ENCODE measurements around the gene SLC35F1.

SLC35F1 gene

DNA sequence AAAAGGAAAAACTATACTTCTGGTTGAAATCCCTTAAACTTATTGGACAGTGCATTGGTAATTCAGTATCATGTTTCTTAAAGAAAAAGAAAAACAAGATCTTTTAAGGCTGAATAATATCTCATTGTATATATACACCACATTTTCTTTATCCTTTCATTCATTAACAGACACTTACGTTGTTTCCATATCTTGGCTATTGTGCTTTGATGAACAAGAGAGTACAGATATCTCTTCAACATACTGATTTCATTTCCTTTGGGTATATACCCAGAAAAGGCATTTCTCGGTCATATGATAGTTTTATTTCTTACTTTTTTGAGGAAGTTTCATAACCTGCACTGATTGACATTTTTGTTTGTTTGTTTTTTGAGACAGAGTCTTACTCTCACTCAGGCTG lies 281.5 kb downstream of the SLC35F1 start:
- DNase-seq (ENCODE audit: low read depth, low spot score) = no peak

DNA sequence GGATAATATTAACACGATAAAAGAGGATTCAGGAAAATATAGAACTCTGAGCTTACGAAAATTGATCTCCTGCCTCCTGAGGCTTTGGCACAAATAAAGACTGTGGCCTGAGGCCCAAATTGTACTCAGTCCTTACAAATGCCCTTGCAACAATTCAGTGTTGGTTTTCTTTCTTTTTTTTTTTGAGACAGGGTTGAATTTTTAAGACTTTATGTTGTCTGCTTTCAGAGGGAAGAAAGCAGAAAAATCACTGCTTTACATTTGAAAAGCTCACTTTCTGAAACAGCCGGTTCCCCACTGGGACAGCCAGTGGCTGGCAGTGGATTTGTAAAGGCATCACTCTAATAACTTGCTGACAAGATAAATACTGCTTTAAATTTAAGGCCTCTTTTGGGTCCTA lies 290.5 kb downstream of the SLC35F1 start:
- no peak for DNase-seq (ENCODE audit: low read depth, low spot score)

DNA sequence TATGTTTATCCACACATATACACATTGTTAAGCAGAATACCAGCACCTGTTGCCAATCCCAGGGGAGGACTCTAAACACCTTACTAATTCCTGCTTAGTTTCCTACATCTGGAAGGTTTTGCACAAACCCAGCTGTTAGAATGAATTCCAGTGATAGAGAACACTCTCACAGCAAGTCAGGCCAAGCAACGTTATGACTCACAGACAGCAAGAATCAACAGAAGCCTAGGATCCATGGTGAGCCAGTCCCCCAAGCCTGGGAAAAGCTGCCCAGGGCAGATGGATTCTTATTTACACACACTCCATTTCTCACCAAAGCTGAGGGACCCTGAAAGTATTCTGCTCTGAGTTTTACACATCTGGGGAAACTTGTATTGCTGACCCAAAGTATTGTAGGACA lies 291.7 kb downstream of the SLC35F1 start:
- peak; percentile 58 for DNase-seq (ENCODE audit: low read depth, low spot score)

DNA sequence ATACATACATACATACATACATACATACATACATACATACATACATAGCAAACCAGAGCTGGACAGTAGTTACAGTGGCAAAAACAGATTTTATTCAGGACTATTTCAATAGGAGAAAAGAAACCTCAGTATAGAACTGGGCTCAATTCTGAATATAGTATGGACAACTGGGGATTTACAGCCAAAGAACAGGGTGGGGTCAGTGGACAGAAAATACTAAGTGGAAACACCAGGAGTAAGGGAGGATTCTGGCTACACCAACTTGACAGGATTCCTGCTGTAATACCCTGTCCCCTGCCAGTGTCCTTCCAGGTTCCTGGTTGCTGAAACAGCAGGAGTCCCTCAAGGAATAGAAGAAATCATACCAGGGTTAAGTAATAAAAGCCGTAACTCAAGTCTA lies 293.1 kb downstream of the SLC35F1 start:
- DNase-seq (ENCODE audit: low read depth, low spot score) = no peak

DNA sequence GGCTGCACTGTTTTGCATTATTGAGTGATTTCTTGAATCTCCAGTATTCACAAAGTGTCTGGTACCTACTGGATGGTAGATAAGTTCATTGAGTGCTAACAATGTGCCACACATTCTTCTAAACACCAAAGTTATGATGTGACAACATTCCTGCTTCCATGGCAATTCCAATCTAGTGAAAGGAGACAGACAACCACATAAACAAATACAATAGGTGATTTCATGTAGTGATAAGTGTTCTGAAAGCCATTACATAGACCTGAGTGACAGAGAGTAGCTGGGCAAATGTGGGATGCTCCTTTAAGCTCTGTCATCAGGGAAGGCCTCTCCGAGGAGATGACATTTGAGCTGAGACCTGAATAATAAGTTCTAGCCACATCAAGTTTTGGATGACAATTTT lies 295.5 kb downstream of the SLC35F1 start:
- DNase-seq (ENCODE audit: low read depth, low spot score) = no peak

DNA sequence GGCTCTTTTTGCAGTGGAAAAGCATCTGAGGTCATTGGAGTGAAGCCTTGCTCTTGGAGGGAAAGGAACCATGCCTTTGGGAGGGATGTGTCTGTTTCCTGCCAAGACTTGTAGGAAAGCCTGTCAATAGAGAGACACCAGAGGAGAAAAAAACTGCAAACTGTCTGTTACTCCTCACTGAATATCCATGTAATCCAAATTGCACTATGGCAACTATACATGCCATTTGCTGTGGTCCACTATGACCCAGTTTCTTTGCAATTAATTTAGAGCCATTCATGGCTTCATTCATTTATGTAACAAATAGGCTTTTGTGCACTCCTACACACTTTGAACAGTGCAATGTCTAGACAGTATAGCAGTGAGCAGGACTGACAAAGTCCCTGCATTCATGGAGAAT lies 296.5 kb downstream of the SLC35F1 start:
- DNase-seq (ENCODE audit: low read depth, low spot score) = no peak

DNA sequence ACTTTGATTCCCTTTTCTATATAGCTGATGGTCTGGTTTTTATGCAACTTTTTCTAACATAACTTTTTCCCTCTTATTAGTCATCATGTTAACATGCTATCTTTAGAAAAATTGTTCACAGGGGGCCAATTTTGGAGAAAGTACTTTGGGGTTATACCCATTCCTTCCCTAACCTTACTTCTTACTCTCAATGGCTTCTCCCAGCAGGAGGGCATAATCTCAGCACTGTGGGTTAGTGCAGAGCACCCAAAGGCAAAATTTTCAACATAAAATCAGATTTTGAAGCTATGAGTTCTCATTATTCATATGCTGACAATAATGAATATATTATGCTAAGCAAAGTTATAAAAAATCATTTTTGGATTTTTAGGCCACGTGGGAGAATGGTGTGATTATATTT lies 299.2 kb downstream of the SLC35F1 start:
- DNase-seq (ENCODE audit: low read depth, low spot score) = no peak

DNA sequence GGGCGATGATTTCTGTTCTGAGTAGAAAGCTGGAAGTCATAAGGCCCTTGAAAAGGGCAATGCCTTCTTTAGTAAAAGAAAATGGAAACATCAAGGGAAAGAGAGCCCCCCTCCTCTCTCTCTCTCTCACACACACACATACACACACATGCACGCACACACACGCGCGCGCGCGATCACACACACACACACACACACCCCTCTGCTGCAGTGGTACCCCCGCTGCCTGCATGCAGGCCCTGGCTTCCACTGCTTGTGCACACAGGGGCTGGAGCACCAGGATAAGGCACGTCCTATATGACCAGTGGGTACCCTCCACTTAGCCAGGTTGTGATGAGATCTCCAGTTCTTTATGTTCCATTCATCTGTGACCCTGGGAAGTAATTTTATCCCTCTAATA lies 300.9 kb downstream of the SLC35F1 start:
- DNase-seq (ENCODE audit: low read depth, low spot score) = no peak

DNA sequence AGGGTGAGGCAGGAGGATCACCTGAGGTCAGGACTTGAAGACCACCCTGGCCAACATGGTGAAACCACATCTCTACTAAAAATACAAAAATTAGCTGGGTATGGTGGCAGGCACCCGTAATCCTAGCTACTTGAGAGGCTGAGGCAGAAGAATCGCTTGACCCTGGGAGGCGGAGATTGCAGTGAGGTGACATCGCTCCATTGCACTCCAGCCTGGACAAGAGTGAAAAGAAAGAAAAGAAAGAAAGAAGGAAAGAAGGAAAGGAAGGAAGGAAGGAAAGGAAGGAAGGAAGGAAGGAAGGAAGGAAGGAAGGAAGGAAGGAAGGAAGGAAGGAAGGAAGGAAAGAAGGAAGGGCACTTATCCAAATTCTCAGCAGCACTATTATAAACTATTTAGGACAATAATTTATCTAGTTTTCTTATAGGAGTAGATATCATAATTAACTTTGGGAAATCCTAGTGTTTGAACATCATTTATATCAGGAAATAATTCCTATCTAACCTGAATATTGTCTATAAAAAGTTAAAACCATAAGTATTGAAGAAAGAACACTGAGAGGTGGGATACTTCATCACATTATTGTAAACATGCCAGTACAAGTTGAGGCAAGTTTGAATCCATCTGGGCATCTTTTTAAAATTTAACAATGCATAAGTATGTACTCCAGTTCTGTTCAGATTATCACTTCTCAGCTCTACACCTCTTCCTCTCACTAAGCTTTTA lies 305.5 kb downstream of the SLC35F1 start:
- DNase-seq (ENCODE audit: low read depth, low spot score) = no peak

DNA sequence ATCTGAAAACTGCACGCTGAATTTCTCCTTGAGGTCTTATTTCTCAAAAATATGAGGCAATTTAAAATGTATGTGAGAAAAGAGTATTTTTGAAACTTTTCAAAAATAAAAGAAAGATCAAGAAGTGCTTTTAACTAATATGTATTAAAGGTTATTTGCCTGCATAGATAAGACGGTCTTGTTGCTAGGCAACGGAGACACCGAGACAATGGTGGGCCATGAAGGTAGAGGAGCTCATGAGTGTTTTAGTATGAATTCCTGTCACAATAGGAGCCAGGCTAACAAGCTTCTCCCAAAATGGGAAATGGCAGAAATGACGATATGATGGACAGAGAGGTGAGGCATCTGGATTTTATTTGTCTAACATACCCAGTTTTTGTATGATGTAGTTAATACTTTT lies 308.2 kb downstream of the SLC35F1 start:
- no peak for DNase-seq (ENCODE audit: low read depth, low spot score)

DNA sequence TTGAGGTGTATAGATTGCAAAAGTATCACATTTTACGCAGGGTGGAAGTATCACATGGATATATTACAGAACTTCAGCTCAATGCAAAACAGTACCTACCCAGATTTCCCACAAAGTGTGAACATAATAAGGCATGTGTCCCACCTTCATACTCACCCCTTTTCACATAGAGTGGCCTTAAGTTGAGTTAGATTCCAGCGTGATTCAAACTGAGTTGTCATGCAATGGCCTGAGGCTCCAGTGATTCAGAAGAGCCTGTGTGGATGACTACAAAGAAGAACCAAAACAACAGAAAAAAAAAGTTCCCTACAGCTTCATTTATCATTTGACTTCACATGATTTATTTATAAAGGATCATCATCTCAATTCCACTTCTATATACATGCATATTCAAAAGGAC lies 309.7 kb downstream of the SLC35F1 start:
- DNase-seq (ENCODE audit: low read depth, low spot score) = no peak

DNA sequence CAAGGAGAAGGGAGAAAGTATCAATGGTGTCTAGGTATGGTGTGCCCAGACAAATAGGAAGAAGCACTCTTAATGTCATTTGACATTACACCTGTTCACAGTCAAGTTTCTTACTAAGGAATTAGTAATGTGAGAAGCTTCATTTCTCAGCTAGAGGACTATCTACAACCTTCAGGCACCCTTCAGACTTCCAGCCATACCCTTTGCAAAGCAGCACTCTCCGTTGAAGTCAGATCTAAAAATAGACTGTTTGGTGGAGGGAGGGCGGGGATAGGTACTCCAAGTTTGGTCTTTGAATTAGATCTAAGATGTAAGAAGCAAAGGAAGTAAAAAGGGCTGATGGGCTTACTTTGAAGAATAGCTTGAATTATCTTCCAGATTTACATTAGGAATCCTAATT lies 311.1 kb downstream of the SLC35F1 start:
- DNase-seq (ENCODE audit: low read depth, low spot score) = no peak

DNA sequence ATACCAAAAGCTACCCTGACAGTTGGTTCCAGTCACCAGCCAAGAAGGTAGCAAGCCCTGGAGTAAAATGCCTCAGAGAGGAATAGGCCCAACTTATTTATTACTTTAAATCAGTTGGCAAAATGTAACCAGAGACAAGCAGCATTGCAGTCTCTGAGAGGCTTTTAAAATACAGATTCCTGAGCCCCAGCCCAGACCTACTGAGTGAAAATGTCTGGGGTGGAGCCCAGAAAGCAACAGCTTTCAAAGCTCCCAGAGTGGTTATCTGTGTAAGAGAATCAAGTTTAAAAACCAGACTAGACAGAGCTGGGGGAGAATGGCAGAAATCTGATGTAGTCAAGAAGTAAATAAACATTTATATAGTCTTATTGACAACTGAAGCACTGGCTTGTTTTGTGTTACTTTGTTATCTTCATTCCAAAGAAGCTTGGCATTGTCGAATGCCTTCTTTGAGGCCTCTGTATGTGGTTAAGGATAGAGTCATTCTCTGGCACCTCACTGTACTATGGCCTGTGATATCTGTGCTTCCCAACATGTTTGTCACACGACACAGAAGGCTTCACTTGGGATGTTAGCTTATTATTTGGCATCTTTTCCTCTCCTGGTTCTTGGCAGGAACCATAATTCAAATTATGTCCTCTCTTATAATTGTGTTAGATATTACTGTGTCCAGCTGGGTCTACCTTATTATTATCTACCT lies 313.5 kb downstream of the SLC35F1 start:
- DNase-seq (ENCODE audit: low read depth, low spot score) = peak; percentile 46

DNA sequence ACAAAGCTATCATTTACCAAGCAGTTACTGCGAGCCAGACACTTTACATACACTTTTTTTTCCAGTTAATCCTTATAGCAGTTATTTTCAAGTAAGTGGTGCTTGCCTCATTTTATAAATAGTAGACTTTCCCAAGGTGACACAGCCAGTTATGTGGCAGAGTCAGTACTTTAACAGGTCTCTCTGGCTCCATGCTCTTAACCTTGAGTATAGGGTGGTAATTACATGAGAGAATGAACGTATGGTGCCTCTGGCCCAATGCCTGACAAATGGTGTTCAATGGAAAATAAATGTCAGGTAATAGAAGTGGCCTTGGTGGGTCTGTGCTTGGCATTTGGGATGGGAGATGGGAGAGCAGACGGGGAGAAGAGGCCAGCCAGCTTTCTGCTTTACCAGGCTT lies 316.3 kb downstream of the SLC35F1 start:
- no peak for DNase-seq (ENCODE audit: low read depth, low spot score)

DNA sequence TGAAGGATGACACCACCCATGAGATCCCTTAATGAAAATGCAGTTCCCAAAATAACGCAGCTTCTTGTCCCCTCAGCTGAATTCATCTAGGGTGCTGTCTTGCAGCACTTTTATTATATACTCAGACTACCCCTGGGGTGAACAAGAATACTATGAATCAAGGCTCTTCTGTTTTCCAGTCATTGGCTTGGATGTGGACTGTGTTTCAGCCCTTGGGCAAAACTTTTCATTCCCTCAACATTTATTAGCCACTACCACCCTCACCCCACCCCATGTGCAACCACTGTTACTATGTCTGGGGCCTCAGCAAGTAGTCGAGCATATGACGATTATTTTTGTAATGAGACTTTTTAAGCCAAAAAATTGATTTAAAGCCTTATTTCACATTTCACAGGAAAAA lies 321.8 kb downstream of the SLC35F1 start:
- no peak for DNase-seq (ENCODE audit: low read depth, low spot score)

DNA sequence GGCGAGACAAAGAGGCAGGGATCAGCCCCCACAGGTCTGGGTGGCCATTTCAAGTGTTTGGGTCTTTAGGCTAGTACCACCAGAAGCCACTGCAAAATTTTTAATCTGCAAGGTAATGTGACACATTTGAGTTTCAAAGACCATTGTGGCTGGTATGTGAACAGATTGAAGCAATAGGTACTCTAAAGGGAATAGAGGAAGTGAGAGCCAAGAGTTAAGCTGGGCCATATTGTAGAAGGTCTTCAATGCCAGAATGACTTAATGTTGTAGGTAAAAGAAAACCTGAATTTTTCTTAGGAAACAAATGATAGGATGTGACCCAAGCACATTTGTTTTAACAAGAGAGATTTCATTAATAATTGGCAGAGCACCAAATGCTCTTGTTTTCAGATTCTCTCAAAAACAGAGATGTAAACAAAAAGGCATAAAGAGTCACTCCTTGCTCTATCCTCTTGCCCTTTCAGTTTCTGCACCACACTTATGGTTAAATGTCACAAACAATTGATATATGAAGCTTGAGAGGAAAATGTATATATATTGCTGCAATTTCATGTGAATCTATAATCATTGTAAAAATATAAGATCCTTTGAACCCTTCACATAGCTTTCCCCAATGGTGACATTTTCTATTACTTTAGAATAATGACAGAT lies 333.9 kb downstream of the SLC35F1 start:
- no peak for DNase-seq (ENCODE audit: low read depth, low spot score)

DNA sequence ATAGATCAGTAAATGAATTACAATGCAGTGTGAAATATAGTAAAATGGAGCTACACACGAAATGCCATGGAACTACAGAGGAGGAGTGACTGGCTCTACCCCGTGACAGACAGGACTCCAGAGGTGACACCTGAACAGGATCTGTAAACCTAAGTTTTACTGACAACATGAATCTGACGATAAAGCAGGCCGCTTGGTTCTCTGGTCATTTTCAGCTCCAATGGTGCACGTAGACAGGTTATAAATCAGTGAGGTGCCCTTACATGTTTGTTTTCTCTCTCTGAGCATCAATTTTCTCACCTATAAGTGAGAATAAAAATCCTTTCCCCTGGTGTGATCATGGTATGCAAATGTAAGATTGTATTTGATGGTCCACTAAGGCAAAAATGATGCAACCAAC lies 339.3 kb downstream of the SLC35F1 start:
- no peak for DNase-seq (ENCODE audit: low read depth, low spot score)

DNA sequence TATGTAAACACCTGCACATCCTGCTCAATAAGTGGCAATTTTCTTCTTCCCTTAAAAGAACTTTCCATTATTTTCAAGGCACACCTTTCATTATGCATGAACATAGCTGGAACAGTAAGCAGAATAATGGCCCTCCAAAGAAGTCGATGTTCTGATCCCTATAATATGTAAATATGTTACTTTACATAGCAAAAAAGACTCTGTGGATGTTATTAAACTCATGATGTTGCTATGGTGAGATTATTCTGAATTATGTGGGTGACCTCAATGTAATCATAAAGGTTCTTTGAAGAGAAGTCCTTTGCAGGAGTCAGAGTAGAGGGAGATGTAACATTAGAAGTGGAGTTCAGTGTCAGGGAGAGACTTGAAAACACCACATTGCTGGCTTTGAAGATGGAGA lies 341.1 kb downstream of the SLC35F1 start:
- DNase-seq (ENCODE audit: low read depth, low spot score) = no peak

DNA sequence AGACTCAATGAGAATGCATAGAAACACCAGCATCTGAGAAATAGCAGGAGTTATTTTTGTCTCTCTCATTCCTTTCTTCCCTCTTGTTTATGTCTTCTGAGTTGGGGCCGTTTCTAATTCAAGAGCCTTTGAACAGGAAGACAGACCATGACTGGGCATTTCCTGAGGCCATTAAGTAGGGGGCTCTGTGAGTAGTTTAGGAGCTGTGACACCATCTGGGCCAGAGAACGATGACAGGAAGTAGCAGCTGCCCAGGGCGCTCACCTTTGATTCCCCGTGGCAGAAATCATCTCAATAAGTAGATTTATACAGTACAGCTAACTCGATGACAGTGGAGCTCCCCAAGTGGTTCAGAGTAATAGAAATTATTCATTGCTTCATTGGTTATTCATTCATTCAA lies 342.6 kb downstream of the SLC35F1 start:
- no peak for DNase-seq (ENCODE audit: low read depth, low spot score)

DNA sequence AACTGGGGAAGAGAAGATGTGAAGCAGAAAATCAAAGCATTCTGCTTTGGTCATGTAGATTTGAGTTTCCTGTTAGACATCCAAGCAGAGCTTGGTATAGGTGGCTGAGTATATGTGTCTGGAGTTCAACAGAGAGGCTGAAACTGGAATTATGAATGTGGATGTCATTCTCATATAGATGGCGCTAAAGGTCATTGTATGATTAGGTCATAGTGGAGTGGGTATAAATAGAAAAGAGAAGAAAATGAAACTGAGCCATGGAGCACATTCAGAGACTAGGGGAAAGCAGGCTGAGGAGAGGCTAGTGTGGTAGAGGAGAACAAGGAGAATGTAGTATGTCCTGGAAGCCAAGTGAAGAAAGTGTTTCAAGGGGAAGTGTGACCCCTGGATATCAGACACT lies 345.4 kb downstream of the SLC35F1 start:
- DNase-seq (ENCODE audit: low read depth, low spot score) = no peak

DNA sequence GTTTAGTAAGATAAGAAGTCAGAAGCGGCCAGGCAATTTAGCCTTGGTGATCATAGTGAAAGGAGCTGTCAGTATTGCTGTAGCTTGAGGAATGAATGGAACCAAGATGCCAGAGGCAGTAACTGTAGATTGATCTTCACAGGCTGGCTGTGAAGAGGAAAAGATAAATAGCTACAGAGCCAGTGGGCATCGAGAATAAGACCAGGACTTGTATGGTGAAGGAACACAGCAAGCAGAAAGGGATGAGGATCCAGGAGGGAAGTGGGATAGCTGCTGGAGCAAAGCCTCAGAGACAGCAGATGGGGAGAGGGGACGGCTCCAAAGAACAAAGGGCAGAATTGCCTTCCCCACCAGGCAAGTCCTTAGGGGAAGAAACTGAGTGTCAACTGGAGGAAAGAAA lies 346.7 kb downstream of the SLC35F1 start:
- DNase-seq (ENCODE audit: low read depth, low spot score) = no peak

DNA sequence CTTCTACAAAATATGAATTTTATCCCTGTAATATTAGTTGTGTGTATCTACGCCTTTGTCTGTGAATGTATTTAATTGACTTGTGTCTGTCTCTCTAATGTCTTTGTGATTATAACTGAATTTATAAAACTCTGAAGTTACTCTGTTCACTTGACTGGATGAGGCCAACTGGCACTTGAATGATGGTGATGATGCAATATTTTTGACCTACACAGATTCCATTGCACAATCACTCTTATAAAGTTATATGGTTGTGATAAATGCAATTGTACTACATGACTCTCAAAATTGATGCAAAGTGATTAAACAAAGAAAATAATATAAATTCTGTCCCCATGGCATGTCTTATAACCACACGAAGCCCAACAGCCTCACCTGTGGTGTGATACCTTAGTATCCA lies 353.8 kb downstream of the SLC35F1 start:
- no peak for DNase-seq (ENCODE audit: low read depth, low spot score)

DNA sequence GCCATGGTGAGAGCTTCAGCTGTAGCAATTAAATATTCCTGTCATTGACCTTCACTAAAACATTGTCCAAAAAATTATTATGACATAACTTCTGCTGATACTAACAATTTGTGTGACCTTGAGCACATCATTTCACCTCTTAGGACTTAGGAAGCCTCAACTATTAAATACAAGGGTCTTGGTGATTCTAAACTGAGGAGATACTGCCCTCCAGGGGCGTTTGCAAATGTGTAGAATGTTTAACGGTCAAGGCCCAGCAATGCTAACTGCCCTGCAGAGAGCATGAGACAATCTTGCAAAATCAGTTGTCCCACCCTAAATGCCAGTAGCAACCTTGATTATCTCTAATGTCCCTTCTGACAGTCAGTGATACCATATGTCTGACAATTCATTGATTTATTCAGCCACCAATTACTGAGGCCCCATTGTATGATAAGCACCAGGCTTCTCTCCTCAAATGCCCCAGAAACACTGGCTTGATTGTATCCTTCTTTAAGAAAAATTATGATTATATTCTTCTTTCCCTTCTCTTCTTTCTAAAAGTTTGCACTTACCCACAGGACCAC lies 356.9 kb downstream of the SLC35F1 start:
- peak; percentile 68 for DNase-seq (ENCODE audit: low read depth, low spot score)
